ENCODE measurements around the gene LEFTY2. TPM values are rescaled to one million over a fixed set of nuclear protein-coding genes. Genes with fewer than 3 reads are reported as not detected.

LEFTY2 gene
- total RNA-seq, 2 donors from 2014 or later, result 0.99 to 8.0 TPM

GRCh38 chr1:225911191-225912130, 29.6 kb downstream of the LEFTY2 start:
- Histone ChIP-seq H3K4me1 (peaks cover 24% of the 10 kb centered on the region), H3K27me3 (no peaks in the 10 kb centered on the region), H3K4me3 (no peak overlapping the region), H3K36me3 (replicated peaks in 1 of 2; ENCODE audit: insufficient read depth in 1 of 2, low read depth in 2 of 2) (no peaks in the 10 kb centered on the region), H3K27ac (peak overlapping the region in 3 of 4 donors; percentile 11 to 47 (median 27)), H3K9me3 (no peaks in the 10 kb centered on the region)
- WGBS, 2 donors, result 31 to 54% methylated on average over 23 to 49 of the region's 53 CpGs
- intact Hi-C loops (cut with DNase I), result no loop called here
- peak; percentile 92 for ATAC-seq
- TF ChIP-seq POLR2A (IDR thresholded peaks at IDR 0.05) (no peak), CTCF (IDR thresholded peaks at IDR 0.05) (peak; percentile 85 to 99 (median 91))
- DNase-seq, result peak; percentile 63 to 80 (median 75)

- TF ChIP-seq CTCF (IDR thresholded peaks at IDR 0.05) (no peak), POLR2A (IDR thresholded peaks at IDR 0.05) (no peak)
- H3K36me3 ChIP-seq (replicated peaks in 1 of 2; ENCODE audit: insufficient read depth in 1 of 2, low read depth in 2 of 2), result no peaks in the 10 kb centered on the region
- intact Hi-C loops (cut with DNase I), result no loop called here
- ATAC-seq, result no peak
- H3K4me1 ChIP-seq, result peaks cover 24% of the 10 kb centered on the region
- peak overlapping the region in 3 of 4 donors; percentile 27 to 66 (median 27) for H3K27ac ChIP-seq
- no peaks in the 10 kb centered on the region for H3K27me3 ChIP-seq
- 83 to 100% methylated on average over 1 of the region's 1 CpG for WGBS, 2 donors
- no peak for DNase-seq
- no peaks in the 10 kb centered on the region for H3K9me3 ChIP-seq
- H3K4me3 ChIP-seq, result no peak overlapping the region
These were observed 31.5 kb downstream of the LEFTY2 start for GRCh38 chr1:225909477-225909876.

DNA sequence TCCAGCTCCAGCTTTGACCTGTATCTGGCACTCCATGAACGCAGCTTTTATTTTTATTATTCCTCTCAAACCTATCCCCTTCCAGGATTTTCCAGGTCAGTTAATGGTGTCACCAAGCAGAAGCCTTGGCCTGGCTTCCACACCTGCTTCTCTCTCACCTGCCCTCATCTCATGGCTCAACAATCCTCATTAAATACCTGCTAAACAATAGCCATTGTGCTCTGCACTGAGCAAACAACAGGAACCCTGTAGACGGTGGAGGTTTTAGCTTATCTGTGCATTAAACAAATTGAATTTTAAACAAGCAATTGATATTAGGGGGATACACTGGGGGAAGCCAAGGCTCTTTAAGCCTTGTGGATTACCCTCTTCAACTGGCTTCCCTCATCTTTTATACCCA, 32.2 kb downstream of the LEFTY2 start:
- ATAC-seq, result no peak
- H3K36me3 ChIP-seq (replicated peaks in 1 of 2; ENCODE audit: insufficient read depth in 1 of 2, low read depth in 2 of 2), result no peaks in the 10 kb centered on the region

DNA sequence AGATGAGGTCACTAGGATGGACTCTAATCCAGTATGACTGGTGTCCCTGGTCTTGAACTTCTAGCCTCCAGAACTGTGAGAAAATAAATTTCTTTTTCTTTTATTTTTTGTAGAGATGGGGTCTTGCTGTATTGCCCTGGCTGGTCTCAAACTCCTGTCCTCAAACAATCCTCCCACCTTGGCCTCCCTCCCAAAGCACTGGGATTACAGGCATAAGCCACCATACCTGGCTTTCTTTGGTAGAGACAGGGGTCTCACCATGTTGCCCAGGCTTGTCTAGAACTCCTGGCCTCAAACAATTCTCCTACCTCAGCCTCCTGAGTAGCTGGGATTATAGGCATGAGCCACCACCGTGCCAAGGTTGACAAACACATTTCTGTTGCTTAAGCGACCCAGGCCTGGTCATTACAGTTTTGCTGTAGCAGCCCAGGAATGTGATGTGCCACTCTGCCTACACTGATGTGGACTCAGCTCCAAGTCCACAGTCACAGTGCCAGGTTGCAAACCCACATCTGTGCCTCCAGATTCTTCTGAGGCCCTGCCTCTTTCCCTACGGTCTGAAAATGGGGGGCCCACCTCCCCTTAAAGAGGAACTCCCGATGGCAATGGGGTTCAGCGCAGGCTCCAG, 32.9 kb downstream of the LEFTY2 start:
- Histone ChIP-seq H3K36me3 (replicated peaks in 1 of 2; ENCODE audit: insufficient read depth in 1 of 2, low read depth in 2 of 2) (no peaks in the 10 kb centered on the region), H3K9me3 (no peaks in the 10 kb centered on the region), H3K4me1 (peaks cover 24% of the 10 kb centered on the region), H3K27me3 (no peaks in the 10 kb centered on the region), H3K4me3 (no peak overlapping the region), H3K27ac (peak overlapping the region in 3 of 4 donors; percentile 27 to 68 (median 66))
- DNase-seq (no peak), ATAC-seq (no peak)
- intact Hi-C loops (cut with DNase I), result no loop called here
- 71 to 82% methylated on average over 5 of the region's 5 CpGs for WGBS, 2 donors
- TF ChIP-seq CTCF (IDR thresholded peaks at IDR 0.05) (no peak), POLR2A (IDR thresholded peaks at IDR 0.05) (no peak)

More for the DNA sequence above, 32.2 kb downstream of the LEFTY2 start:
- H3K27me3 ChIP-seq, result no peaks in the 10 kb centered on the region
- no peaks in the 10 kb centered on the region for H3K9me3 ChIP-seq
- WGBS, 2 donors, result 34 to 47% methylated on average over 2 of the region's 2 CpGs
- no peak for DNase-seq
- TF ChIP-seq POLR2A (IDR thresholded peaks at IDR 0.05), result no peak
- no peak for TF ChIP-seq CTCF (IDR thresholded peaks at IDR 0.05)
- H3K4me1 ChIP-seq, result peaks cover 24% of the 10 kb centered on the region
- intact Hi-C loops (cut with DNase I), result no loop called here
- no peak overlapping the region for H3K4me3 ChIP-seq
- H3K27ac ChIP-seq, result peak overlapping the region in 3 of 4 donors; percentile 27 to 68 (median 66)
